ENCODE data around the gene TIPRL. TPM values are rescaled to one million over a fixed set of nuclear protein-coding genes. Genes with fewer than 3 reads are reported as not detected.

Gene TIPRL
- total RNA-seq, 2 experiments from 2014 or later, result 36.0 to 54.3 TPM

- intact Hi-C loops (cut with micrococcal nuclease; ENCODE audit: unreplicated experiment), result no loop called here
- BruUV-seq (replicated peaks), result no TSS peak
- ChIA-PET CTCF (ENCODE audit: unreplicated experiment) (no interaction called here), POLR2A (interaction anchor here (0.8 kb wide), 1 partner anchor 63 kb away, joined by 3 read pairs; no protein-coding TSS in a partner anchor)
- H2AFZ ChIP-seq (ENCODE audit: low read length), result peak overlapping the region; percentile 30; the same call in 1 of the 2 replicates
- DNase-seq (ENCODE audit: low spot score), result no peak
- peak overlapping the region; percentile 61 for H3K4me2 ChIP-seq (ENCODE audit: low read length)
- no peaks in the 10 kb centered on the region for H3K36me3 ChIP-seq (ENCODE audit: insufficient read depth, low read length)
- TF ChIP-seq EZH2phosphoT487 (IDR thresholded peaks at IDR 0.05; ENCODE audit: borderline replicate concordance, low read depth, low read length), result no peak
- TF ChIP-seq, protein P1, sequence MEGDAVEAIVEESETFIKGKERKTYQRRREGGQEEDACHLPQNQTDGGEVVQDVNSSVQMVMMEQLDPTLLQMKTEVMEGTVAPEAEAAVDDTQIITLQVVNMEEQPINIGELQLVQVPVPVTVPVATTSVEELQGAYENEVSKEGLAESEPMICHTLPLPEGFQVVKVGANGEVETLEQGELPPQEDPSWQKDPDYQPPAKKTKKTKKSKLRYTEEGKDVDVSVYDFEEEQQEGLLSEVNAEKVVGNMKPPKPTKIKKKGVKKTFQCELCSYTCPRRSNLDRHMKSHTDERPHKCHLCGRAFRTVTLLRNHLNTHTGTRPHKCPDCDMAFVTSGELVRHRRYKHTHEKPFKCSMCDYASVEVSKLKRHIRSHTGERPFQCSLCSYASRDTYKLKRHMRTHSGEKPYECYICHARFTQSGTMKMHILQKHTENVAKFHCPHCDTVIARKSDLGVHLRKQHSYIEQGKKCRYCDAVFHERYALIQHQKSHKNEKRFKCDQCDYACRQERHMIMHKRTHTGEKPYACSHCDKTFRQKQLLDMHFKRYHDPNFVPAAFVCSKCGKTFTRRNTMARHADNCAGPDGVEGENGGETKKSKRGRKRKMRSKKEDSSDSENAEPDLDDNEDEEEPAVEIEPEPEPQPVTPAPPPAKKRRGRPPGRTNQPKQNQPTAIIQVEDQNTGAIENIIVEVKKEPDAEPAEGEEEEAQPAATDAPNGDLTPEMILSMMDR (conservative IDR thresholded peaks at IDR 0.05; ENCODE audit: low read length), result no peak
- no peaks in the 10 kb centered on the region for H4K20me1 ChIP-seq (ENCODE audit: insufficient read depth, low read length)
- no peaks in the 10 kb centered on the region for H3K4me1 ChIP-seq (ENCODE audit: insufficient read depth, low read length, poor library complexity, severe bottlenecking)
- no peaks in the 10 kb centered on the region for H3K9me2 ChIP-seq (ENCODE audit: insufficient read depth, low read length)
- H3K79me2 ChIP-seq (ENCODE audit: insufficient read depth, low read depth, low read length), result no peaks in the 10 kb centered on the region
- H3K9me3 ChIP-seq (ENCODE audit: low read length), result no peaks in the 10 kb centered on the region
- H3K27ac ChIP-seq (ENCODE audit: low read depth, low read length, poor library complexity, severe bottlenecking), result no peak overlapping the region
- H3K4me3 ChIP-seq (ENCODE audit: low read depth, low read length, poor library complexity, severe bottlenecking), result no peak overlapping the region
Observed at GRCh38 chr1:168137515-168137821, 41.3 kb upstream of the TIPRL start.

DNA sequence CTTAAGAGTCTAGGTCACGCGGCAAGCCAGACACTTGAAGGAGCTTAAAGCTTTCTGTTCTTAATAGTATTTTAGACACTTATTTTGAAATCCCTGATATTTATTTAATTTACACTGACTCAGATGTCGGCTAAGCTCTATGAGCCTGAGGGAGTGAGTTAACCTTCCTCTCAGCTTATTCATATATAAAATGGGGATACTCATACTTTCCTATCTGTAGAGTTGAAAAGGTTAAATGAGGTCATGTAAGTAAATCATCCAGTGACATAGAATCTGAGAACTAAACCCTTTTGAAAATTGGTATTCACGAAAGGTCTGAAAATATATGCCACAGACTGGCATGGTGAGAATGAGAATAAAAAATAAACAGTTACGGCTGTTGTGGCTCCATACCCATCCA is 40.6 kb upstream of the TIPRL start:
- BruUV-seq (replicated peaks), result no TSS peak
- Histone ChIP-seq H4K20me1 (ENCODE audit: insufficient read depth, low read length) (no peaks in the 10 kb centered on the region), H3K27ac (ENCODE audit: low read depth, low read length, poor library complexity, severe bottlenecking) (no peak overlapping the region), H3K36me3 (ENCODE audit: insufficient read depth, low read length) (no peaks in the 10 kb centered on the region), H3K9me3 (ENCODE audit: low read length) (no peaks in the 10 kb centered on the region), H3K9me2 (ENCODE audit: insufficient read depth, low read length) (no peaks in the 10 kb centered on the region), H3K4me3 (ENCODE audit: low read depth, low read length, poor library complexity, severe bottlenecking) (no peak overlapping the region), H3K4me2 (ENCODE audit: low read length) (no peak overlapping the region), H3K4me1 (ENCODE audit: insufficient read depth, low read length, poor library complexity, severe bottlenecking) (no peaks in the 10 kb centered on the region), H3K79me2 (ENCODE audit: insufficient read depth, low read depth, low read length) (no peaks in the 10 kb centered on the region), H2AFZ (ENCODE audit: low read length) (no peak overlapping the region)
- DNase-seq (ENCODE audit: low spot score), result no peak
- ChIA-PET CTCF (ENCODE audit: unreplicated experiment) (no interaction called here), POLR2A (interaction anchor here (0.8 kb wide), 1 partner anchor 63 kb away, joined by 3 read pairs; no protein-coding TSS in a partner anchor)
- intact Hi-C loops (cut with micrococcal nuclease; ENCODE audit: unreplicated experiment), result no loop called here
- TF ChIP-seq, protein P1 (conservative IDR thresholded peaks at IDR 0.05; ENCODE audit: low read length), result no peak
- no peak for TF ChIP-seq EZH2phosphoT487 (IDR thresholded peaks at IDR 0.05; ENCODE audit: borderline replicate concordance, low read depth, low read length)

DNA sequence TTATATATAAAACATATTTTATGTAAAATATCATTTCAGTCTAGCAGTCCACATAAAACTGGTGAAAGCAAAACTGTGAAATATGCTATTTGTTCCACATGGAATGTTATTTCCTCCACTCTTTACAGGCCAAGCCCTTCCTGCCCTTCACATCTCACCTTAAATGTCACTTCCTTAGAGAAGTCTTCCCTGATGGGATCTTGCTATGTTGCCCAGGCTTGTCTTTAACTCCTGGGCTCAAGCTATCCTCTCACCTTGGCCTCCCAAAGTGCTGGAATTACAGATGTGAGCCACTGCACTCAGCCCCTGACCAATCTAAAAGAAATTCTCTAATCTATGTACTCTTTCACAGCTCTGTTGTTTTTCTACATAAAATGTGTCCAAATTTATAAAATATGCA is 39.7 kb upstream of the TIPRL start:
- Histone ChIP-seq H3K27ac (ENCODE audit: low read depth, low read length, poor library complexity, severe bottlenecking) (no peak overlapping the region), H3K36me3 (ENCODE audit: insufficient read depth, low read length) (no peaks in the 10 kb centered on the region), H3K79me2 (ENCODE audit: insufficient read depth, low read depth, low read length) (no peaks in the 10 kb centered on the region), H3K4me3 (ENCODE audit: low read depth, low read length, poor library complexity, severe bottlenecking) (no peak overlapping the region), H2AFZ (ENCODE audit: low read length) (no peak overlapping the region), H4K20me1 (ENCODE audit: insufficient read depth, low read length) (no peaks in the 10 kb centered on the region), H3K9me3 (ENCODE audit: low read length) (no peaks in the 10 kb centered on the region), H3K9me2 (ENCODE audit: insufficient read depth, low read length) (no peaks in the 10 kb centered on the region), H3K4me1 (ENCODE audit: insufficient read depth, low read length, poor library complexity, severe bottlenecking) (no peaks in the 10 kb centered on the region), H3K4me2 (ENCODE audit: low read length) (no peak overlapping the region)
- no peak for TF ChIP-seq EZH2phosphoT487 (IDR thresholded peaks at IDR 0.05; ENCODE audit: borderline replicate concordance, low read depth, low read length)
- TF ChIP-seq, protein P1 (conservative IDR thresholded peaks at IDR 0.05; ENCODE audit: low read length), result no peak
- CTCF ChIA-PET (ENCODE audit: unreplicated experiment), result no interaction called here
- intact Hi-C loops (cut with micrococcal nuclease; ENCODE audit: unreplicated experiment), result no loop called here
- POLR2A ChIA-PET, result no interaction called here
- no peak for DNase-seq (ENCODE audit: low spot score)
- no TSS peak for BruUV-seq (replicated peaks)

Data from OCI-LY7 (cell line).